Stomach (tissue), 9 donors: ENCODE measurements around the gene VAV2. TPM values are rescaled to one million over a fixed set of nuclear protein-coding genes. Genes with fewer than 3 reads are reported as not detected.

Source experiments
- DNase-seq, 2 donors: peaks; one replicate each; pipeline versions ENCODE4 v3.0.0 to v3.0.0-alpha.2; 2013 to 2019
- H3K27ac ChIP-seq, 5 donors: fragments of 200-600 bp in 4 of 5; sonication (generic) in 4 of 5; one replicate each; pipeline ENCODE4 v1.5.1; 2013 to 2019; ENCODE audit warnings: mild to moderate bottlenecking in 1 of 5, moderate library complexity in 1 of 5
- H3K27me3 ChIP-seq, 3 donors: fragments of 200-600 bp; sonication (generic); one replicate each; pipeline ENCODE4 v1.5.1; 2017 to 2019; ENCODE audit warnings: mixed run types in 1 of 3
- H3K36me3 ChIP-seq, 4 donors: fragments of 200-600 bp; sonication (generic); 1 replicate in 3 of 4; 2 replicates in 1 of 4; pipeline ENCODE4 v1.5.1; 2016 to 2019
- H3K4me1 ChIP-seq, 4 donors: fragments of 200-600 bp; sonication (generic); one replicate each; pipeline ENCODE4 v1.5.1; 2016 to 2019
- H3K4me3 ChIP-seq, 4 donors: fragments of 200-600 bp; sonication (generic) in 3 of 4; one replicate each; pipeline ENCODE4 v1.5.1; 2016 to 2019; ENCODE audit warnings: mild to moderate bottlenecking in 1 of 4
- H3K9me3 ChIP-seq, 4 donors: fragments of 200-600 bp; sonication (generic); one replicate each; pipeline ENCODE4 v1.5.1; 2016 to 2019
- EP300 ChIP-seq: sonication (generic); formaldehyde crosslinking; IDR thresholded peaks from one replicate; pipeline ENCODE4 v1.6.1; 2017; ENCODE audit warnings: antibody characterized with exemption
- POLR2A ChIP-seq, 4 donors: fragments of 450-650 bp; IDR thresholded peaks; one replicate each; pipeline ENCODE4 v1.6.1; 2016; ENCODE audit warnings: antibody characterized with exemption in 4 of 4, control low read depth in 2 of 4, mild to moderate bottlenecking in 1 of 4, moderate library complexity in 1 of 4
- POLR2AphosphoS5 ChIP-seq, 3 donors: sonication (generic); formaldehyde crosslinking; IDR thresholded peaks; one replicate each; pipeline ENCODE4 v1.6.1; 2016; ENCODE audit warnings: antibody characterized with exemption in 3 of 3
- WGBS, 5 donors: extraction: QIAGEN DNeasy Blood & Tissue Kit in 3 of 5; methylation state at CpG; one replicate each; pipeline versions ENCODE4 v1.1.5 to v1.1.7; 2013 to 2018; 5-methylcytosine and 5-hydroxymethylcytosine counted together
- intact Hi-C: fragments of 100-400 bp; cut with DNase I; formaldehyde crosslinking; loops from one replicate; pipeline ENCODE4 v1.15.1; 2023; ENCODE audit warnings: low total_unique reads
- polyA plus RNA-seq, 3 donors: library from polyadenylated mRNA; stranded (reverse); fragments of 200-250 nt; gene quantifications; one replicate each; pipeline ENCODE4 v1.2.3, GENCODE V29; 2013
- total RNA-seq, 5 donors: library from RNA; depleted of rRNA; stranded (reverse); fragments of >200 nt; gene quantifications; one replicate each; pipeline versions ENCODE4 v1.1.0 to v1.2.3, GENCODE V29; 2014 to 2016
- TF ChIP-seq, protein P1 (sequence below), 7 experiments: fragments of 450-650 bp in 4 of 7; fragments of 200-600 bp in 3 of 7; sonication (generic) in 3 of 7; IDR thresholded peaks; one replicate each; pipeline ENCODE4 v1.5.1; 2016 to 2019; ENCODE audit warnings: antibody characterized with exemption in 7 of 7, control low read depth in 2 of 7, mild to moderate bottlenecking in 1 of 7
- donor health status: healthy with polysubstance abuse.
- donor health status: Bipolar disorder and iron deficiency.
- donor health status: healthy.

VAV2 gene
- total and polyA plus RNA-seq, 8 donors: 4.1 to 14.2 (median 7.0) TPM

DNA sequence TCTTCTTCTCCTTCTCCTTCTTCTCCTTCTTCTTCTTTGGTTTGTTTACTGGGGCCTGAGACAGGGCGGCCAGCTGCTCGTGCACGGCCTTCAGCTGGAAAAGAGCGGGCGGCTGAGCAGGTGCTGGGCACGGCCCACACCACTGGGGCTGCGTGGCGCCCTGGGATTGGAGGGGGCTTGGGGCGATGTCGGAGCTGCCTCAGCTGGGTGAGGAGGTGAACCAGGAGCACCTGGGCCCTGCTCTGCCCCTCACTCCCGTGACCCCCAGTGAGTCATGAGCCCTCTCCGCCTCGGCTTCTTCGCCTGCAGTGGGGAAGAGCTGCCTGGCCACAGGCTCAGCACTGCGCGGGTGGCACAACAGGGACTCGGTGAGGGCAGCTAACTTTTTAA, 48.0 kb upstream of the VAV2 start:
- Histone ChIP-seq H3K36me3 (peaks cover 59 to 99% (median 97%) of the 10 kb centered on the region in 4 donors), H3K4me1 (peaks cover 0 to 19% (median 15%) of the 10 kb centered on the region in 4 donors), H3K9me3 (no peaks in the 10 kb centered on the region), H3K4me3 (no peak overlapping the region), H3K27me3 (no peaks in the 10 kb centered on the region), H3K27ac (no peak overlapping the region)
- intact Hi-C loops: no loop called here
- no peak for DNase-seq
- WGBS, 5 donors: 81 to 95% (median 91%) methylated on average over 17 of the region's 17 CpGs
- no peak for TF ChIP-seq POLR2AphosphoS5 (IDR thresholded peaks at IDR 0.05)
- TF ChIP-seq, protein P1, sequence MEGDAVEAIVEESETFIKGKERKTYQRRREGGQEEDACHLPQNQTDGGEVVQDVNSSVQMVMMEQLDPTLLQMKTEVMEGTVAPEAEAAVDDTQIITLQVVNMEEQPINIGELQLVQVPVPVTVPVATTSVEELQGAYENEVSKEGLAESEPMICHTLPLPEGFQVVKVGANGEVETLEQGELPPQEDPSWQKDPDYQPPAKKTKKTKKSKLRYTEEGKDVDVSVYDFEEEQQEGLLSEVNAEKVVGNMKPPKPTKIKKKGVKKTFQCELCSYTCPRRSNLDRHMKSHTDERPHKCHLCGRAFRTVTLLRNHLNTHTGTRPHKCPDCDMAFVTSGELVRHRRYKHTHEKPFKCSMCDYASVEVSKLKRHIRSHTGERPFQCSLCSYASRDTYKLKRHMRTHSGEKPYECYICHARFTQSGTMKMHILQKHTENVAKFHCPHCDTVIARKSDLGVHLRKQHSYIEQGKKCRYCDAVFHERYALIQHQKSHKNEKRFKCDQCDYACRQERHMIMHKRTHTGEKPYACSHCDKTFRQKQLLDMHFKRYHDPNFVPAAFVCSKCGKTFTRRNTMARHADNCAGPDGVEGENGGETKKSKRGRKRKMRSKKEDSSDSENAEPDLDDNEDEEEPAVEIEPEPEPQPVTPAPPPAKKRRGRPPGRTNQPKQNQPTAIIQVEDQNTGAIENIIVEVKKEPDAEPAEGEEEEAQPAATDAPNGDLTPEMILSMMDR (IDR thresholded peaks at IDR 0.05): no peak
- no peak for TF ChIP-seq POLR2A (IDR thresholded peaks at IDR 0.05)
- no peak for TF ChIP-seq EP300

DNA sequence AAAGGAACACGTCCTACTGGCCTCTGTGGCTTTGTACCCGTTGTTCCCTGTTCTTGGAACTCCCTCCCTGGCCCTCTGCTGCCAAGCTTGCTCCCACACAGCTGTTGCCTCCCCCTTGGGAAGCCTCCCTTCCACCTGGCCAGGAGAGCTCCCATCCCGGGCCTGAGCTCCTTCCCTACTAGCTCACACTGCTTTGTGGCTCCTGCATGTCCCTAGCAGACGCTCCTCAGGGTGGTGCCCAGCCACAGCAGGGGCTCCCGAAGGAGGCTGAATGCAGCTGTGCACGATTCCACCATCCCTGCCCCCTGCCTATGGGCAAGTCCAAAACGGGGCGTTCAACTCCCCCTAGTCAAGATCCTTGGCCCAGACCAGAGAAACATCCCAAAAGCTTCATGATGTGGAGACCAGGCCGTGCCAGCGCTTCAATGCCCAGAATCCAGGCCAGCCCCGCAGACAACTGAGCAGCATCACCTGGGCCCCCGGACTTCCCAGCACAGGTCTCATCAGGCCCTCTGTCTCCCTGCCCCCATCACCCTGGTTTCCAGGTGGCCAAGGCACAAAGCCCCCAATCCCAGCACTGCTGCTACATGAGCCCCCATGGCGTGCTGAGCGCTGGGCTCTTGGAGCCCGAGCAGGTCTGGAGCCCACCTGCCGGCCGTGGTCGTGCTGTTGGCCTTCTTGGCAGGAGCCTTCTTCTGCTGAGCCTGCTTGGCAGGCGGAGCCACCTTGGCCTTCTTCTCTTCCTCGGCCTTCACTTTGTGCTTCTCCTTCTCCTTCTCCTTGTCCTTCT, 47.5 kb upstream of the VAV2 start:
- Histone ChIP-seq H3K36me3 (peaks cover 59 to 99% (median 97%) of the 10 kb centered on the region in 4 donors), H3K27ac (no peak overlapping the region), H3K27me3 (no peaks in the 10 kb centered on the region), H3K9me3 (no peaks in the 10 kb centered on the region), H3K4me1 (peaks cover 0 to 19% (median 15%) of the 10 kb centered on the region in 4 donors), H3K4me3 (no peak overlapping the region)
- TF ChIP-seq, protein P1 (IDR thresholded peaks at IDR 0.05): no peak
- no peak for TF ChIP-seq POLR2AphosphoS5 (IDR thresholded peaks at IDR 0.05)
- no peak for TF ChIP-seq POLR2A (IDR thresholded peaks at IDR 0.05)
- no peak for TF ChIP-seq EP300
- no peak for DNase-seq
- intact Hi-C loops: no loop called here
- 86 to 94% (median 89%) methylated on average over 15 to 20 of the region's 20 CpGs for WGBS, 5 donors

DNA sequence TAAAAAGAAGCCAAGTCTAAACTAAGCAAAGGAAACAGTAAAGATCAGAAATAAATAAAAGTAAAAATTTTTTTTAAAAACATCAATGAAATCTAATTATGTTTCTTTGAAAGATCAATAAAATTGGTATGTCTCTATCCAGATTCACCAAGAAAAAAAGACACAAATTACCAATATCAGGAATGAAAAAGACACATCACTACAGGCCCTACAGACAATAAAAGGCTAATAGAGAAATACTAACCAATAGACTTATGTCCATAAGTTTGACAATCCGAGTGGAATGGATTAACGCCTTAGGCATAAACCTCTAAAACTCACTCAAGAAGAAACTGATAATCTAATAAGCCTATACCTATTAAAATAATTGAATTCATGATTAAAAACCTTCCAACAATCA, 45.5 kb upstream of the VAV2 start:
- 96 to 98% (median 98%) methylated on average over 2 of the region's 2 CpGs for WGBS, 5 donors
- Histone ChIP-seq H3K4me1 (peaks cover 0 to 19% (median 15%) of the 10 kb centered on the region in 4 donors), H3K4me3 (no peak overlapping the region), H3K27me3 (no peaks in the 10 kb centered on the region), H3K9me3 (no peaks in the 10 kb centered on the region), H3K27ac (no peak overlapping the region), H3K36me3 (peaks cover 70 to 99% (median 98%) of the 10 kb centered on the region in 4 donors)
- DNase-seq: no peak
- TF ChIP-seq POLR2AphosphoS5 (IDR thresholded peaks at IDR 0.05) (no peak), EP300 (no peak), POLR2A (IDR thresholded peaks at IDR 0.05) (no peak)
- TF ChIP-seq, protein P1 (IDR thresholded peaks at IDR 0.05): no peak
- intact Hi-C loops: no loop called here

DNA sequence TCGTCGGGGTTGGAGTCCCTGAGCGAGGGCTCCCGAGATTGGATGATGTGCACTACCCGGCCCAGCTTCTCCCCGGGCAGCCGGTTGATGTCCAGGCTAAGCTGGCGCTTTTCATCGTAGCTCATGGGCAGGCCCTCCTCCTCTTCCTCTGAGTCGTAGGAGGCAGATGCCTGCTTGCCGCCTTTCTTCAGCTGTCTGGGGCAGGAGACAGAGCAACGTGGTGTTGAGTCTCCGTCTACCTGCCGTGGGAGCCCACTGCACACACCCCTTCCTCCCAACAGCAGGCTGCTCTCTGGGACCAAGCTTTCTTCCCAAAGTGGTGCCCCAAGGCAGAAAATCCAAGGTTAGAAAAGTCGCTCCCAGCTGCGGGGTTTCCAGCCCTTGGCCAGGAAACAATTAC, 44.0 kb upstream of the VAV2 start:
- TF ChIP-seq, protein P1 (IDR thresholded peaks at IDR 0.05): no peak
- 89 to 96% (median 95%) methylated on average over 16 of the region's 16 CpGs for WGBS, 5 donors
- no peak for DNase-seq
- Histone ChIP-seq H3K4me3 (no peak overlapping the region), H3K27ac (no peak overlapping the region), H3K27me3 (no peaks in the 10 kb centered on the region), H3K36me3 (peaks cover 69 to 100% (median 100%) of the 10 kb centered on the region in 4 donors), H3K4me1 (peaks cover 0 to 13% (median 7%) of the 10 kb centered on the region in 4 donors), H3K9me3 (no peaks in the 10 kb centered on the region)
- intact Hi-C loops: no loop called here
